GM12801 (cell line): Measurements from ENCODE around the gene CRISP1.

ENCODE experiments used
- CTCF ChIP-seq: IDR thresholded peaks from one replicate; pipeline ENCODE4 v1.5.1; 2011; ENCODE audit warnings: control low read depth; ENCODE audit not compliant: insufficient read length; ENCODE audit errors: extremely low read depth

CRISP1 gene, protein sequence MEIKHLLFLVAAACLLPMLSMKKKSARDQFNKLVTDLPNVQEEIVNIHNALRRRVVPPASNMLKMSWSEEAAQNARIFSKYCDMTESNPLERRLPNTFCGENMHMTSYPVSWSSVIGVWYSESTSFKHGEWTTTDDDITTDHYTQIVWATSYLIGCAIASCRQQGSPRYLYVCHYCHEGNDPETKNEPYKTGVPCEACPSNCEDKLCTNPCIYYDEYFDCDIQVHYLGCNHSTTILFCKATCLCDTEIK

DNA sequence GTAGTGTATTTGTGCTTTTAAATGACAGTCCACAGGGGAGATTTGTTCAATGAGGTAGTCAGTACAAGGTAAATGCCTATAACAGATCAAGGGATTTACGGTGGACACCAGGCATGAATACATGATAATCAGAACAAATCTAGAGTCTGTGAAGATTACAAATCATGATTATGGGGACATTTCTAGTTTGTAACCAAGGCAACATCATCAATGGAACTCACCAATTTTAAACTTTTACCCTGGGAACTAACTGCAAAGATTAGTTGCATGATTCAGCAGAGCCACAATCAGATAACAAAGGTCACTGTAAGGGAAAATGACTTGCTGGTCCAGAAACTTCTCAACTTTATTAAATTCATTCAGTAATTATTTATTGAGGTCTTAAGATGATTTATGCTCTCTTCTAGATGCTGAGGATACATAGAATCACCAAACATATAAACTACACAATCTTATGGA is at the start of gene CRISP1:
TSS of gene CRISP1 (minus strand) at position 51 of the 459 bp plus-strand sequence. CDS start 9,135 bp downstream, outside the sequence.
- no peak for TF ChIP-seq CTCF

GRCh38 chr6:49915035-49915434 is 48.7 kb upstream of the CRISP1 start:
- no peak for TF ChIP-seq CTCF

DNA sequence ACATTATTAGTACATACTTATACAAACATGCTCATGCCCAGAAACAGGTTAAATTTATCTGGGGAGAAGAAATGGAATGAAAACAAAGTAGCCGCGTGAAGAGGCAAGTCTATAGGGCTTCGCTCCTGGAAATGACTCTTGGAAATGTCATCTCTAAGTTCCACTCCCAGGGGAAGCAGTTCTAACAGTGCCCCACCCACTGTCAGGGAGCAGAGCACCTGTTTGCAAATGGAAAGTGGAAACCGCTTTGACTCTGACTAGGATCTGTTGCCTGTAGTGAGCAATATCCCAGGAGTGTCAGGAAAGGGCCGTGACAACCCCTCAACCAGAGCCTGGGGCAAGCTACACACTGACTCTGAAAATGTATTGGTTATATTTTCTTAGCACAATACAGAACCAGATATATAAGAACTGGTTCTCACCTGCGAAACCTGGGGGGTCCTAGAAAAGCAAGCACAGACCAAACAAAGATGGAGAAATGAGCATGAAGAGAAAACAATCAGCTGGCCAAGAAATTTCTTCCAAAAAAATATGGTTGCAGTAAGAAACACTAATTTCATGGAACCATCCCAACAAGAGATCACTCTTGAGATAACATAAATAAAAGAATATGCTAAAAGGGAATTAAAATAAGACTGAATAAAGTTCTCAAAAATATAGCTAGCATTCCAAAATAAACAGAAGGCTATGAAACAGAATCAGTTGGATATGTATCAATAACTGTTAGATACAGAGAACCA is 47.5 kb upstream of the CRISP1 start:
- no peak for TF ChIP-seq CTCF

DNA sequence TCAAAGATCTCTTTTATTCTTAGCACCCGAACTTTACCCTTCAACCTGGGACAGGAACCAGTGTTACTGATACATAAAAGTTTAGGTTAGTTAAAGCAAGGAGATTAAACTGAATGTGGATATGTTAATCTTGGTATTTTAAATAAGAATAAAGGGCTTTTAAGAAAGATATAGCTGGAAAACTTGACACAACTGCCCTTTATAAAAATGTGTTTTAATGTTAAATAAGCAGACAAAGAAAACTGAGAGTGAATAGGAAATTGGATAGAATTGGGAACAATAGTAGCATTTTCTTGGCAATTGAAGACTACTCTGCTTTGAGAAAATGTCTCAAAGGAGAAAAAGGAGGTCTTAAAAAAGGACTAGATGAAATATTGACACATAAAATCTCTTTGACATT is 45.9 kb upstream of the CRISP1 start:
- no peak for TF ChIP-seq CTCF

DNA sequence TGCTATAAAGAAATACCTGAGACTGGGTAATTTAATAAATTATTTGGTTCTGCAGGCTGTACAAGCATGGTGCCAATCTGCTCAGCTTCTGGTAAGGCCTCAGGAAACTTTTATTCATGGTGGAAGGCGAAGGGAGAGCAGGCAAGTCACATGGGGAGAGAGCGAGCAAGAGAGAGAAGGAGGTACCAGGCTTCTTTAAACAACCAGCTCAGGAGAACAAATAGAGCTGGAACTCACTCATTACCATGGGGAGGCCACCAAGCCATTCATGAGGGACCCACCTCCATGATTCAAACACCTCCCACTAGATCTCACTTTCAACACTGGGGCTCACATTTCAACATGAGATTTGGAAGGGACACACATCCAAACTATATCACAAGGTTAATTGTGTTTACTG is 44.9 kb upstream of the CRISP1 start:
- TF ChIP-seq CTCF: no peak

DNA sequence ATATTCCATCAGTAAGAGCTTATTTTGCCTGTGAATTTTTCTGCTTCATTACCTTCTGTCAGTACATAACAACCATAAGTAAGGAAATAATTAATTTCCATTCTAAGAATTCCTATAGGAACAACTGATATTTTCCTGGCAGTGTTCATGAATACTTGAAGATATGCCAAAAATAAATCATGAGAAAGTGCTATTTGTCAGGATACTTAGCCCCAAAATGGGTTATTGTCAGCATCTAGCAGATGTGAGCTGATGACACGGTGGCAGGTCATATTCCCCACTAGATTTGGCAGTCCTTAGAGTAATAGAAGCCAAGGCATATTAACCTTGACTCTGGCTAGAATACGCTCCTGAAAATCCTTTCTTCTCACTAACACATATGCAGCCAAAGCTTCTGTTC is 43.2 kb upstream of the CRISP1 start:
- TF ChIP-seq CTCF: no peak

GRCh38 chr6:49906526-49906925 is 40.2 kb upstream of the CRISP1 start:
- TF ChIP-seq CTCF: no peak
